ENCODE results near the gene PAEP. TPM values are rescaled to one million over a fixed set of nuclear protein-coding genes. Genes with fewer than 3 reads are reported as not detected.

Gene PAEP
- total and polyA plus RNA-seq, 4 donors = not detected

DNA sequence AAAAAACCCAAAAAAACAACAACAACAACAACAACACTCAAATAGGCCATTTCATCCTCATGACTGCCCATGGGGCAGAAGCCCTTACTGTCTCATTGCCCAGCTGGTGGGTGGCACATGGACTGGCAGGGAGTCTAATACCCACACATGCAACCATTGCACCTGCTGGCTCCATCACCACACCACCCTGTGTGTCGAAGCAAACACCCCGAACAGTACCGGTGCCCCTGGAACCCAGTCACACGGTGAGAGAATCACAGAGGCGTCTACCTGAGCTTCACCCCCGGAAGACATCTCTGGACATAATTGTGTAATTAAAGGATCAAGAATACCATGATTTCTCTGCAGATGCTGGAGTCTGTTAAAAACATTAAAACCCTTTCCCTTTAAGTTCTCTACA is 6.5 kb downstream of the PAEP start:
- no peaks in the 10 kb centered on the region for H3K4me1 ChIP-seq (ENCODE audit: control insufficient read depth in 4 of 4, insufficient read depth in 4 of 4, low read length in 3 of 4)
- no peak for TF ChIP-seq JUND (IDR thresholded peaks at IDR 0.05)
- TF ChIP-seq, protein P1, sequence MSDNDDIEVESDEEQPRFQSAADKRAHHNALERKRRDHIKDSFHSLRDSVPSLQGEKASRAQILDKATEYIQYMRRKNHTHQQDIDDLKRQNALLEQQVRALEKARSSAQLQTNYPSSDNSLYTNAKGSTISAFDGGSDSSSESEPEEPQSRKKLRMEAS (IDR thresholded peaks at IDR 0.05) = no peak
- TF ChIP-seq RXRA (IDR thresholded peaks at IDR 0.05) = no peak
- no peak for TF ChIP-seq YY1 (IDR thresholded peaks at IDR 0.05)
- no peak overlapping the region for H3K9ac ChIP-seq (ENCODE audit: low read depth in 1 of 2, low read length in 2 of 2)
- H3K4me3 ChIP-seq (ENCODE audit: low read depth in 1 of 3, low read length in 3 of 3) = no peak overlapping the region
- peaks cover 0 to 11% (median 0%) of the 10 kb centered on the region in 4 donors for H3K27me3 ChIP-seq (ENCODE audit: control insufficient read depth in 4 of 4, insufficient read depth in 4 of 4, low read length in 3 of 4)
- no peaks in the 10 kb centered on the region for H3K36me3 ChIP-seq (ENCODE audit: control insufficient read depth in 4 of 4, insufficient read depth in 3 of 4, low read depth in 1 of 4, low read length in 3 of 4)
- WGBS = 85% methylated on average over 6 of the region's 6 CpGs
- H3K27ac ChIP-seq (ENCODE audit: low read depth in 1 of 2, low read length in 2 of 2) = no peak overlapping the region
- no peak for DNase-seq (ENCODE audit: low spot score)
- H3K9me3 ChIP-seq (ENCODE audit: control insufficient read depth in 4 of 4, low read length in 3 of 4) = no peaks in the 10 kb centered on the region

DNA sequence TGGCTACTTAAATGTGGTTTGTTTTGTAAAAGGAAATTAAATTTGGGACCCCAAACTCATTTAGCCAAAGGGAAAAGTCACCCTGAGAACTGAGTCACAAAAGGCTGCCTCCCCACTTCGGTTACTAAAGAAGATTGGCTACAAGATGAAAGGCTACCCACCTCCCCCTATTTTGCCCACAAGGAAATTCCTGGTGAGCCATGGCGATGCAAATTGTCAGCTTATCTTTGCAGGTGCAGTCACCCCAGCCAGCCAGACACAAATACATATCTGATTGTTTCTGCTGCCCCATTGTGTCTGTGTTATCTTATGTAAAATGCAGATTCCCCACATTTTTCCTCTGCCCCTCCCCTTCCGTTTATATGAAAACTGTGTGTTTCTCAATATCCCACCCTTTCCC is 8.9 kb downstream of the PAEP start:
- WGBS = 33% methylated on average over 3 of the region's 3 CpGs
- Histone ChIP-seq H3K27me3 (ENCODE audit: control insufficient read depth in 4 of 4, insufficient read depth in 4 of 4, low read length in 3 of 4) (peaks cover 0 to 14% (median 2%) of the 10 kb centered on the region in 4 donors), H3K27ac (ENCODE audit: low read depth in 1 of 2, low read length in 2 of 2) (no peak overlapping the region), H3K9me3 (ENCODE audit: control insufficient read depth in 4 of 4, low read length in 3 of 4) (no peaks in the 10 kb centered on the region), H3K9ac (ENCODE audit: low read depth in 1 of 2, low read length in 2 of 2) (no peak overlapping the region), H3K4me1 (ENCODE audit: control insufficient read depth in 4 of 4, insufficient read depth in 4 of 4, low read length in 3 of 4) (no peaks in the 10 kb centered on the region), H3K36me3 (ENCODE audit: control insufficient read depth in 4 of 4, insufficient read depth in 3 of 4, low read depth in 1 of 4, low read length in 3 of 4) (no peaks in the 10 kb centered on the region), H3K4me3 (ENCODE audit: low read depth in 1 of 3, low read length in 3 of 3) (no peak overlapping the region)
- no peak for DNase-seq (ENCODE audit: low spot score)
- TF ChIP-seq, protein P2, sequence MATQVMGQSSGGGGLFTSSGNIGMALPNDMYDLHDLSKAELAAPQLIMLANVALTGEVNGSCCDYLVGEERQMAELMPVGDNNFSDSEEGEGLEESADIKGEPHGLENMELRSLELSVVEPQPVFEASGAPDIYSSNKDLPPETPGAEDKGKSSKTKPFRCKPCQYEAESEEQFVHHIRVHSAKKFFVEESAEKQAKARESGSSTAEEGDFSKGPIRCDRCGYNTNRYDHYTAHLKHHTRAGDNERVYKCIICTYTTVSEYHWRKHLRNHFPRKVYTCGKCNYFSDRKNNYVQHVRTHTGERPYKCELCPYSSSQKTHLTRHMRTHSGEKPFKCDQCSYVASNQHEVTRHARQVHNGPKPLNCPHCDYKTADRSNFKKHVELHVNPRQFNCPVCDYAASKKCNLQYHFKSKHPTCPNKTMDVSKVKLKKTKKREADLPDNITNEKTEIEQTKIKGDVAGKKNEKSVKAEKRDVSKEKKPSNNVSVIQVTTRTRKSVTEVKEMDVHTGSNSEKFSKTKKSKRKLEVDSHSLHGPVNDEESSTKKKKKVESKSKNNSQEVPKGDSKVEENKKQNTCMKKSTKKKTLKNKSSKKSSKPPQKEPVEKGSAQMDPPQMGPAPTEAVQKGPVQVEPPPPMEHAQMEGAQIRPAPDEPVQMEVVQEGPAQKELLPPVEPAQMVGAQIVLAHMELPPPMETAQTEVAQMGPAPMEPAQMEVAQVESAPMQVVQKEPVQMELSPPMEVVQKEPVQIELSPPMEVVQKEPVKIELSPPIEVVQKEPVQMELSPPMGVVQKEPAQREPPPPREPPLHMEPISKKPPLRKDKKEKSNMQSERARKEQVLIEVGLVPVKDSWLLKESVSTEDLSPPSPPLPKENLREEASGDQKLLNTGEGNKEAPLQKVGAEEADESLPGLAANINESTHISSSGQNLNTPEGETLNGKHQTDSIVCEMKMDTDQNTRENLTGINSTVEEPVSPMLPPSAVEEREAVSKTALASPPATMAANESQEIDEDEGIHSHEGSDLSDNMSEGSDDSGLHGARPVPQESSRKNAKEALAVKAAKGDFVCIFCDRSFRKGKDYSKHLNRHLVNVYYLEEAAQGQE (IDR thresholded peaks at IDR 0.05) = no peak
- TF ChIP-seq, protein P3, sequence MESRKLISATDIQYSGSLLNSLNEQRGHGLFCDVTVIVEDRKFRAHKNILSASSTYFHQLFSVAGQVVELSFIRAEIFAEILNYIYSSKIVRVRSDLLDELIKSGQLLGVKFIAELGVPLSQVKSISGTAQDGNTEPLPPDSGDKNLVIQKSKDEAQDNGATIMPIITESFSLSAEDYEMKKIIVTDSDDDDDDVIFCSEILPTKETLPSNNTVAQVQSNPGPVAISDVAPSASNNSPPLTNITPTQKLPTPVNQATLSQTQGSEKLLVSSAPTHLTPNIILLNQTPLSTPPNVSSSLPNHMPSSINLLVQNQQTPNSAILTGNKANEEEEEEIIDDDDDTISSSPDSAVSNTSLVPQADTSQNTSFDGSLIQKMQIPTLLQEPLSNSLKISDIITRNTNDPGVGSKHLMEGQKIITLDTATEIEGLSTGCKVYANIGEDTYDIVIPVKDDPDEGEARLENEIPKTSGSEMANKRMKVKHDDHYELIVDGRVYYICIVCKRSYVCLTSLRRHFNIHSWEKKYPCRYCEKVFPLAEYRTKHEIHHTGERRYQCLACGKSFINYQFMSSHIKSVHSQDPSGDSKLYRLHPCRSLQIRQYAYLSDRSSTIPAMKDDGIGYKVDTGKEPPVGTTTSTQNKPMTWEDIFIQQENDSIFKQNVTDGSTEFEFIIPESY (IDR thresholded peaks at IDR 0.05) = no peak
- no peak for TF ChIP-seq SP1 (IDR thresholded peaks at IDR 0.05)
- no peak for TF ChIP-seq GABPA (IDR thresholded peaks at IDR 0.05 in 1 of 2, conservative IDR thresholded peaks at IDR 0.05 in 1 of 2)
- TF ChIP-seq NR2F2 (IDR thresholded peaks at IDR 0.05) = no peak
- TF ChIP-seq RXRA (IDR thresholded peaks at IDR 0.05) = no peak
- TF ChIP-seq RAD21 (IDR thresholded peaks at IDR 0.05) = no peak
- TF ChIP-seq FOXA2 (IDR thresholded peaks at IDR 0.05) = no peak

DNA sequence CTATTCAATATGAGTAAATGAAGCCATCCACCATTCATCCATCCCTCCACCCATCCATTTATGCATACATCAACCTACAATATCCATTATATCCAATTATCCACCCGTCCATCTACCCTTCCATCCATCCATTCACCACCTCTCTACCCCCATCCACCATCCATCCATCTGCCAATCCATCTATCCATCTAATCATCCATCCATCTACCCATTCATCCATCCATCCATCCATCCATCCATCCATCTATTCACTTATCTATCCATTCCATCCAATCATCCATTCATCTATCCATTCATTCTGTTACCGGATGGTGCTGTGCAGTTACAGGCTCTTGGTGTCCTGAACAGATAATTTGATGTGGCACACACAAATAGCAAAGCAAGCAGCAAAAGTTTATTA is 10.7 kb downstream of the PAEP start:
- no peak overlapping the region for H3K27ac ChIP-seq (ENCODE audit: low read depth in 1 of 2, low read length in 2 of 2)
- H3K9ac ChIP-seq (ENCODE audit: low read depth in 1 of 2, low read length in 2 of 2) = no peak overlapping the region
- no peaks in the 10 kb centered on the region for H3K9me3 ChIP-seq (ENCODE audit: control insufficient read depth in 4 of 4, low read length in 3 of 4)
- H3K27me3 ChIP-seq (ENCODE audit: control insufficient read depth in 4 of 4, insufficient read depth in 4 of 4, low read length in 3 of 4) = peaks cover 0 to 14% (median 2%) of the 10 kb centered on the region in 4 donors
- no peak overlapping the region for H3K4me3 ChIP-seq (ENCODE audit: low read depth in 1 of 3, low read length in 3 of 3)
- H3K4me1 ChIP-seq (ENCODE audit: control insufficient read depth in 4 of 4, insufficient read depth in 4 of 4, low read length in 3 of 4) = no peaks in the 10 kb centered on the region
- WGBS = 73% methylated on average over 2 of the region's 2 CpGs
- no peak for DNase-seq (ENCODE audit: low spot score)
- H3K36me3 ChIP-seq (ENCODE audit: control insufficient read depth in 4 of 4, insufficient read depth in 3 of 4, low read depth in 1 of 4, low read length in 3 of 4) = no peaks in the 10 kb centered on the region
- TF ChIP-seq TAF1 (conservative IDR thresholded peaks at IDR 0.05) (no peak), HNF4G (IDR thresholded peaks at IDR 0.05) (no peak), YY1 (IDR thresholded peaks at IDR 0.05) (no peak), FOXA2 (IDR thresholded peaks at IDR 0.05) (no peak), FOXA1 (IDR thresholded peaks at IDR 0.05) (no peak), GABPA (IDR thresholded peaks at IDR 0.05 in 1 of 2, conservative IDR thresholded peaks at IDR 0.05 in 1 of 2) (no peak), RXRA (IDR thresholded peaks at IDR 0.05) (no peak), NR2F2 (IDR thresholded peaks at IDR 0.05) (no peak), EGR1 (IDR thresholded peaks at IDR 0.05; ENCODE audit: low read depth in 2 of 2) (no peak), JUND (IDR thresholded peaks at IDR 0.05) (no peak), HNF4A (conservative IDR thresholded peaks at IDR 0.05) (no peak)
- TF ChIP-seq, protein P1 (IDR thresholded peaks at IDR 0.05) = no peak
- TF ChIP-seq, protein P2 (IDR thresholded peaks at IDR 0.05) = no peak
- TF ChIP-seq, protein P4, sequence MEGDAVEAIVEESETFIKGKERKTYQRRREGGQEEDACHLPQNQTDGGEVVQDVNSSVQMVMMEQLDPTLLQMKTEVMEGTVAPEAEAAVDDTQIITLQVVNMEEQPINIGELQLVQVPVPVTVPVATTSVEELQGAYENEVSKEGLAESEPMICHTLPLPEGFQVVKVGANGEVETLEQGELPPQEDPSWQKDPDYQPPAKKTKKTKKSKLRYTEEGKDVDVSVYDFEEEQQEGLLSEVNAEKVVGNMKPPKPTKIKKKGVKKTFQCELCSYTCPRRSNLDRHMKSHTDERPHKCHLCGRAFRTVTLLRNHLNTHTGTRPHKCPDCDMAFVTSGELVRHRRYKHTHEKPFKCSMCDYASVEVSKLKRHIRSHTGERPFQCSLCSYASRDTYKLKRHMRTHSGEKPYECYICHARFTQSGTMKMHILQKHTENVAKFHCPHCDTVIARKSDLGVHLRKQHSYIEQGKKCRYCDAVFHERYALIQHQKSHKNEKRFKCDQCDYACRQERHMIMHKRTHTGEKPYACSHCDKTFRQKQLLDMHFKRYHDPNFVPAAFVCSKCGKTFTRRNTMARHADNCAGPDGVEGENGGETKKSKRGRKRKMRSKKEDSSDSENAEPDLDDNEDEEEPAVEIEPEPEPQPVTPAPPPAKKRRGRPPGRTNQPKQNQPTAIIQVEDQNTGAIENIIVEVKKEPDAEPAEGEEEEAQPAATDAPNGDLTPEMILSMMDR (IDR thresholded peaks at IDR 0.05; ENCODE audit: low read depth, low read length, missing input control) = no peak
